Heart right ventricle (tissue), 16 donors: Measurements from ENCODE around the gene PANX1. TPM values are rescaled to one million over a fixed set of nuclear protein-coding genes. Genes with fewer than 3 reads are reported as not detected.

Experiments
- ATAC-seq, 8 donors: fragments of 200-7000 bp; cut with Tn5 transposase; one replicate each; pipeline ENCODE4 v1.9.1; 2020; ENCODE audit warnings: mild to moderate bottlenecking in 8 of 8, moderate library complexity in 8 of 8, moderate number of reproducible peaks in 1 of 8
- DNase-seq, 2 donors: peaks; one replicate each; pipeline ENCODE4 v3.0.0-alpha.2; 2020
- H3K27ac ChIP-seq, 10 donors: fragments of 200-600 bp; sonication (generic) in 2 of 10; one replicate each; pipeline versions ENCODE4 v1.5.0 to v1.8.0; 2020 to 2022; ENCODE audit warnings: mild to moderate bottlenecking in 3 of 10
- H3K27me3 ChIP-seq, 7 donors: fragments of 200-600 bp; one replicate each; pipeline ENCODE4 v1.8.0; 2021 to 2022; ENCODE audit warnings: mild to moderate bottlenecking in 2 of 7
- H3K36me3 ChIP-seq, 9 donors: fragments of 200-600 bp; sonication (generic) in 1 of 9; one replicate each; pipeline versions ENCODE4 v1.5.0 to v1.8.0; 2020 to 2022; ENCODE audit warnings: mild to moderate bottlenecking in 2 of 9
- H3K4me1 ChIP-seq, 9 donors: fragments of 200-600 bp; sonication (generic) in 1 of 9; one replicate each; pipeline versions ENCODE4 v1.5.0 to v1.8.0; 2020 to 2022; ENCODE audit warnings: mild to moderate bottlenecking in 4 of 9
- H3K4me3 ChIP-seq, 10 donors: fragments of 200-600 bp; sonication (generic) in 2 of 10; one replicate each; pipeline versions ENCODE4 v1.5.0 to v1.8.0; 2020 to 2022; ENCODE audit warnings: mild to moderate bottlenecking in 7 of 10, moderate library complexity in 2 of 10
- H3K9me3 ChIP-seq, 11 donors: fragments of 200-600 bp in 10 of 11; sonication (generic) in 2 of 11; one replicate each; pipeline versions ENCODE4 v1.5.0 to v1.8.0; 2013 to 2022; ENCODE audit warnings: mild to moderate bottlenecking in 2 of 11, control low read depth in 1 of 11, moderate library complexity in 1 of 11
- WGBS, 2 donors: extraction: QIAGEN DNeasy Blood & Tissue Kit; methylation state at CpG; one replicate each; pipeline ENCODE4 v1.1.7; 2013; ENCODE audit warnings: inconsistent platforms in 1 of 2; 5-methylcytosine and 5-hydroxymethylcytosine counted together
- intact Hi-C, 10 donors: fragments of 100-400 bp; cut with DNase I; formaldehyde crosslinking; loops; one replicate each; pipeline versions ENCODE4 v1.11.1 to v1.14.2; 2022
- polyA plus RNA-seq, 2 donors: library from polyadenylated mRNA; stranded (reverse); fragments of 200-250 nt; gene quantifications; one replicate each; pipeline ENCODE4 v1.2.3, GENCODE V29; 2013
- total RNA-seq, 10 donors: library from RNA; stranded (reverse); fragmentation: NEBNext Ultra II Directional in 3 of 10; extraction: Animal tissue kit (Norgen Biotek cat#: 25700) in 3 of 10; gene quantifications; one replicate each; pipeline versions ENCODE4 v1.2.1 to v1.2.4, GENCODE V29; 2021 to 2023
- TF ChIP-seq, protein P1 (sequence below), 9 donors: fragments of 200-600 bp; sonication (generic) in 2 of 9; IDR thresholded peaks; one replicate each; pipeline versions ENCODE4 v1.5.0 to v1.8.0; 2021 to 2022; ENCODE audit warnings: antibody characterized with exemption in 9 of 9, mild to moderate bottlenecking in 5 of 9, moderate library complexity in 1 of 9
- donor health status: Arrhythmogenic right ventricular cardiomyopathy.
- donor health status: ischemic (EF 13 %, LVEDD 7.1; RV severe dilation, severe dysfunction).
- donor health status: healthy with polysubstance abuse.
- donor health status: DM: no; HTN: yes; CAD: no.
- donor health status: DM: no; HTN: no; CAD: no.
- donor health status: ischemic (EF 25% LVEDD 6.9; RV normal size, moderate dysfunction).
- donor health status: ischemic (EF 25% LVEDD 5.7; RV mildly dilated, moderate dysfunction).
- donor health status: healthy.
- donor health status: DM: yes; HTN: yes; CAD: no.
- donor health status: Ischemic cardiomyopathy.
- donor health status: ischemic (EF 35%, LVEDD 5.7; RV mildly dilated, moderate dysfunction).
- donor health status: nonischemic (EF 11% LVEDD 7.7; RV severe dilation, severe dysfunction).
- donor health status: DM: yes; HTN: yes; CAD: no.
- donor health status: PGD.
- donor health status: ischemic (EF 29% LVEDD 5.4; RV normal size, mild dysfunction).
- donor health status: nonischemic (EF 23%, LVEDD 6.1; RV moderate dilation, normal function).

PANX1 gene
- total and polyA plus RNA-seq, 12 donors, result 4.4 to 42.4 (median 19.3) TPM

- intact Hi-C loops, result no loop called here
- H3K27ac ChIP-seq, result no peak overlapping the region
- H3K4me3 ChIP-seq, result no peak overlapping the region
- ATAC-seq (no peak), DNase-seq (no peak)
- H3K27me3 ChIP-seq, result no peaks in the 10 kb centered on the region
- no peaks in the 10 kb centered on the region for H3K9me3 ChIP-seq
- peaks cover 0 to 67% (median 0%) of the 10 kb centered on the region in 9 donors for H3K36me3 ChIP-seq
- peaks cover 0 to 16% (median 5%) of the 10 kb centered on the region in 9 donors for H3K4me1 ChIP-seq
- TF ChIP-seq, protein P1, sequence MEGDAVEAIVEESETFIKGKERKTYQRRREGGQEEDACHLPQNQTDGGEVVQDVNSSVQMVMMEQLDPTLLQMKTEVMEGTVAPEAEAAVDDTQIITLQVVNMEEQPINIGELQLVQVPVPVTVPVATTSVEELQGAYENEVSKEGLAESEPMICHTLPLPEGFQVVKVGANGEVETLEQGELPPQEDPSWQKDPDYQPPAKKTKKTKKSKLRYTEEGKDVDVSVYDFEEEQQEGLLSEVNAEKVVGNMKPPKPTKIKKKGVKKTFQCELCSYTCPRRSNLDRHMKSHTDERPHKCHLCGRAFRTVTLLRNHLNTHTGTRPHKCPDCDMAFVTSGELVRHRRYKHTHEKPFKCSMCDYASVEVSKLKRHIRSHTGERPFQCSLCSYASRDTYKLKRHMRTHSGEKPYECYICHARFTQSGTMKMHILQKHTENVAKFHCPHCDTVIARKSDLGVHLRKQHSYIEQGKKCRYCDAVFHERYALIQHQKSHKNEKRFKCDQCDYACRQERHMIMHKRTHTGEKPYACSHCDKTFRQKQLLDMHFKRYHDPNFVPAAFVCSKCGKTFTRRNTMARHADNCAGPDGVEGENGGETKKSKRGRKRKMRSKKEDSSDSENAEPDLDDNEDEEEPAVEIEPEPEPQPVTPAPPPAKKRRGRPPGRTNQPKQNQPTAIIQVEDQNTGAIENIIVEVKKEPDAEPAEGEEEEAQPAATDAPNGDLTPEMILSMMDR (IDR thresholded peaks at IDR 0.05), result no peak
- WGBS, 2 donors, result 92 to 96% methylated on average over 11 of the region's 11 CpGs
These were observed 49.7 kb downstream of the PANX1 start for GRCh38 chr11:94178331-94178730.

DNA sequence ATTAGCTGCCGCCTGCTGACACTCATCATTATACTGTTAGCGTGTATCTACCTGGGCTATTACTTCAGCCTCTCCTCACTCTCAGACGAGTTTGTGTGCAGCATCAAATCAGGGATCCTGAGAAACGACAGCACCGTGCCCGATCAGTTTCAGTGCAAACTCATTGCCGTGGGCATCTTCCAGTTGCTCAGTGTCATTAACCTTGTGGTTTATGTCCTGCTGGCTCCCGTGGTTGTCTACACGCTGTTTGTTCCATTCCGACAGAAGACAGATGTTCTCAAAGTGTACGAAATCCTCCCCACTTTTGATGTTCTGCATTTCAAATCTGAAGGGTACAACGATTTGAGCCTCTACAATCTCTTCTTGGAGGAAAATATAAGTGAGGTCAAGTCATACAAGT lies 51.1 kb downstream of the PANX1 start:
- WGBS, 2 donors, result 85 to 87% methylated on average over 12 of the region's 12 CpGs
- Histone ChIP-seq H3K4me1 (peaks cover 0 to 18% (median 2%) of the 10 kb centered on the region in 9 donors), H3K4me3 (no peak overlapping the region), H3K36me3 (peaks cover 0 to 68% (median 0%) of the 10 kb centered on the region in 9 donors), H3K27ac (no peak overlapping the region), H3K27me3 (no peaks in the 10 kb centered on the region), H3K9me3 (no peaks in the 10 kb centered on the region)
- intact Hi-C loops, result loop anchor here in 5 of 10 donors (5.0 to 10.0 kb wide), 3 partner anchors 47 to 238 kb away; no protein-coding TSS in a partner anchor
- TF ChIP-seq, protein P1 (IDR thresholded peaks at IDR 0.05), result no peak
- DNase-seq (no peak), ATAC-seq (no peak)

DNA sequence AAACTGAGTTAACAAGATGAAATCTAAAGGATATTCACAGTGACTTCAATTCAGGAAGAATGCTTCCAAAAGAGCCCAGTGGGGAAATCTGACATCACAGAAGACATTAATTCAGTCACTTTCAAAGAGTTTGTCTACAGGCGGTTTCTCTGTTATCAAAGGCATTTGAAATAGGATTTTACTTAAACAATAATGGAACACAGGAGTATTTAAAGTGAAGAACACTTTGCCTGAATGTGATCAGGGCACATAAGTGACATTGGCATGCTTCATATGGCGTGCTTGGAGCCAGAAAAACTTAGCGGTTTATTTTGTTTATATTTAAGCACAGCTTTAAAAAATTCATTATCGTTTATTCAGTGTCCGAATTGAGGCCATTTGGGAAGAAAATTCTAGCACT lies 52.9 kb downstream of the PANX1 start:
- no peak for DNase-seq
- intact Hi-C loops, result loop anchor here in 5 of 10 donors (5.0 to 10.0 kb wide), 3 partner anchors 49 to 236 kb away; no protein-coding TSS in a partner anchor
- no peak for ATAC-seq
- Histone ChIP-seq H3K9me3 (no peaks in the 10 kb centered on the region), H3K27ac (no peak overlapping the region), H3K4me3 (no peak overlapping the region), H3K4me1 (peaks cover 0 to 14% (median 0%) of the 10 kb centered on the region in 9 donors), H3K27me3 (no peaks in the 10 kb centered on the region), H3K36me3 (peaks cover 0 to 74% (median 0%) of the 10 kb centered on the region in 9 donors)
- TF ChIP-seq, protein P1 (IDR thresholded peaks at IDR 0.05), result no peak
- 92 to 95% methylated on average over 5 of the region's 5 CpGs for WGBS, 2 donors

DNA sequence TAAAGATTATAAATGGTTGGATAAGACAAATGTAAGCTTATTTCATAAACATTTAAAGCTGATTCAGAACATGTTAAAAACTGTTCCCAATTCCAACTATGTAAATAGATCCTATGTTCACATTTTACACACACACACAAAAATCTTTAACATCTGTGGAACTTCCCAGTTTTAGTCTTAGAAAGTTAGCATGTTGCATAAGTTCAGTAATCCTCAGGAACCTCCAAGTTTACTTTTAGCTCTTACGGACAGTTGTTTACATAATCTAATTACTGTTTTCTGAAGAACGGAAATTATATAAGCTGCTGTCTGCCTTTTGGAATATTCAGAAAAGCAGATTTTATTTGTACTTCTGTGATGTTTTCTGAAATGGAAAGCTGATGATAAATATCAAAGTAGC lies 53.3 kb downstream of the PANX1 start:
- Histone ChIP-seq H3K27me3 (no peaks in the 10 kb centered on the region), H3K4me3 (no peak overlapping the region), H3K27ac (no peak overlapping the region), H3K36me3 (peaks cover 0 to 78% (median 0%) of the 10 kb centered on the region in 9 donors), H3K4me1 (peaks cover 0 to 14% (median 0%) of the 10 kb centered on the region in 9 donors), H3K9me3 (no peaks in the 10 kb centered on the region)
- intact Hi-C loops, result loop anchor here in 5 of 10 donors (5.0 to 10.0 kb wide), 3 partner anchors 50 to 235 kb away; no protein-coding TSS in a partner anchor
- 84 to 95% methylated on average over 2 of the region's 2 CpGs for WGBS, 2 donors
- ATAC-seq (no peak), DNase-seq (no peak)
- TF ChIP-seq, protein P1 (IDR thresholded peaks at IDR 0.05), result no peak
